HG02981 (cell line): Measurements from ENCODE around the gene TRAK1.

Experiments used
- ATAC-seq: cut with Tn5 transposase; IDR thresholded peaks from one replicate; pipeline ENCODE4 v1.9.1; 2021; ENCODE audit warnings: mild to moderate bottlenecking, moderate library complexity; ENCODE audit not compliant: unreplicated experiment

The TRAK1 gene

DNA sequence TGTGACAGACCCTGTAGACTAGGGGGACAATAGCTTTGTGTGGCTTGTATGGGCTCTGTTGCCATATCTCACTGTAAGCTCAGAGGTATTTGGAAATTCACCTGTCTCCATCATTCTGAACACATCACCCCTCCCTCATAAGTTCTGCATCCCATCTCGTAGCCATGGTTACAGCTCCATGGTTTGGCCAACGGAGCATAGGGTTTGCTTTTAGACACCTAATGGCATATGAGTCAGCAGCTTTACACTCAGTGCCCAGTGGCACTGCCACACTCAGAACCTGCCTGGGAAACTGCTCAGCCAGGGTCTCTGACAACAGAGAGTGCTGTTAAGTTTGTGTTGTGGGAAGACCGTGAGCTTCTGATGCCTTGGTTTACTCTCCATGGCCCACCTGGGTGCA lies 107.6 kb downstream of the TRAK1 start:
- no peak for ATAC-seq

DNA sequence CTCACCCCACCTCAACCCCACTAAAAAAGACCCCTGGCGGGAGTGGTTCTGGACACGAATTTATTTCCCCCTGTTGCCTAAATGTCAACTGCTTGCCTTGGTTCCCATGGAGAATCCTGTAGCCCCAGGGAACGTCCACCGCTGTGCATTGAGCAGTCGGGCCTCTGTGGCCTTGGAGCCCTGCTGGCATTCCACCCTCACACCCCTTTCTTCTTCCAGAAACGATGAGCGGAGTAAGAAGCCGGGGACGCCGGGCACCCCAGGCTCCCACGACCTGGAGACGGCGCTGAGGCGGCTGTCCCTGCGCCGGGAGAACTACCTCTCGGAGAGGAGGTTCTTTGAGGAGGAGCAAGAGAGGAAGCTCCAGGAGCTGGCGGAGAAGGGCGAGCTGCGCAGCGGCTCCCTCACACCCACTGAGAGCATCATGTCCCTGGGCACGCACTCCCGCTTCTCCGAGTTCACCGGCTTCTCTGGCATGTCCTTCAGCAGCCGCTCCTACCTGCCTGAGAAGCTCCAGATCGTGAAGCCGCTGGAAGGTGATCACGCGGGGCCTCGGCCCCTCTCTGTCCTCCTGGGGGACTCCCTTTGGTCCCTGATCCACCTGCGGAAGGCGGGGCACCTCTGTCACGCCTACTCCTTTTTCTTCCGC lies 111.2 kb downstream of the TRAK1 start:
- ATAC-seq: no peak

DNA sequence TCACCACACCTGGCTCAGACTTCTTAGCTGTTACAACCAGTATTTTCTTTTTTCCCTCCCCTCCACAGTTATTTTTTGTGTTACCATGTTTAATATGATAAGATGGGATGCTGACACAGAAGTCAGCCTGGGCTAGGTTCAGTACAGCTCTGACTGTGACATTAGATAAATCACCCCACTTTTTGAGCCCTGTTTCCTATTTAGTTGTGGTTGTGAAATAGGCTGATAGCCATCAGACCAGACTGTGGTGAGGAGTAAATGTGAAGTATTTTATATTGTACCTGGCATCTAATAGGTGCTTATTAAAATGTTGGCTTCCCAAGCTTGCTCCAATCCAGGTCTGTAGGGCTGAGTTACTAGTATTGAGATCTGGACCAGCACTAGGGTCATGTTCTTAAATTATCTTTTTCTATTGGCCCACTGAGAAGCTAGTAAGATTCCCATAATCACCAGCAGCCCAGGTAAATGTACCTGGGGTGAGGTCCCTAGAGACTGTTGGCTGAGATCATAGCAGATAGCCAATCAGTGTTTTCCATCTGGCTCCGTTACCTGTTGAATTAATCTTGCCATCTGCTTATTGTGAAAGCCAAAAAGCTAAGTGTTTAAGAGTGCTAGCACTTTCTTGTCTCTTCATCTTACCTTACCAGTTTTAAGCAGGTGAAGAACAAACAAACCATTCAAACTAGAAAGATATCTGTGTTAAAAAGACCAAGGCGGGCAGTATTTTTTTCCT lies 113.9 kb downstream of the TRAK1 start:
- ATAC-seq: no peak

DNA sequence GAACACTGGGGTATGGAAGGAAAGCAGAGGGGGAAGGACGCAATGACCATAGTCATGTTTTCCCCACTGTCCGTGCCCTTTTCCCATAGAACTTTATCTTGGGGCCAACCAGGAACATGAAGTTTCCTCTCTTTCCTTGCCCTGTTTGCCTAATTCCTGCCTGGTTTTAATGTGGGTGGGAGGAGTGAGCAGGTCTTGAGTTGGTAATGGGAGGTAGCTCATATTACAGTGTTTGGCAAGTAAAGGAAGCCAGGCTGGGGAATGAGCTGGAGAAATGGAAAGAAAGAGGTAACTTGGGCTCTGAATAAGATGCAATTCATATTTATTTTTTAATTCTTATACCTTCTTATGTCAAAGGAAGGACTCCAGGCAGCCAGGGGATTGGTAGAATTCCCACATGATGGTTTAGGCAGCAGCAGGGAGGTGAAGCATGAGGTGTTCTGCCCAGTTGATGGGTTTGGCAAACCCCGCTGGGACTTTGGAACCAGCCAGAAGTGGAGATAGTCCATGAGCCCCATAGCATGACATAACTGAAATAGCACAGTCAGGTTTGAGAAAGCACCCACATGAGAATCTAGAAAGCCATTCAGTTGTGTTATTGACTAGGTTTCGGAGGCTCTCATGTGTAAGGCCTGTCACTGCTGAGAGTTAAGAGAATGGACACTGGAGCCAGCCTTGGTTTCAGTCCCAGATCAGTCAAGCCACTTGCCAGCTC lies 114.8 kb downstream of the TRAK1 start:
- ATAC-seq: no peak

DNA sequence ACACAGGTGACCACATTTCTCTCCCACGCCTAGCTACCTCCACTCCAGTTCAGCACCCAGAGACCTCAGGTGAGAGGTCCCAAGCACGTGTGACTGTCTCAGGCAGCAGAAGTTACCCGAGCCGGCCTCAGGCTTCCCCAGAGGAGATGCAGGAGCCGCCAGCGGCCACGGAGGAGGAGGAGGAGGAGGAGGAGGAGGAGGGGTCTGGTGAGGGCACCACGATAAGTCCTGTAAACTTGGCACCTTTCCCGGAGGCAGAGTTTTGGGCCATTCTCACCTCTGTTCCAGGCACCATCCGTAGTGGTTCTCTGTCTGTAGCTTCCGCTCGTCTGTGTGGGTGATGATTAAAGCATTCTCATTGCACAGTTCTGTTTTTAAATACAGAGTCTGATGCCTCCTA lies 118.8 kb downstream of the TRAK1 start:
- no peak for ATAC-seq

DNA sequence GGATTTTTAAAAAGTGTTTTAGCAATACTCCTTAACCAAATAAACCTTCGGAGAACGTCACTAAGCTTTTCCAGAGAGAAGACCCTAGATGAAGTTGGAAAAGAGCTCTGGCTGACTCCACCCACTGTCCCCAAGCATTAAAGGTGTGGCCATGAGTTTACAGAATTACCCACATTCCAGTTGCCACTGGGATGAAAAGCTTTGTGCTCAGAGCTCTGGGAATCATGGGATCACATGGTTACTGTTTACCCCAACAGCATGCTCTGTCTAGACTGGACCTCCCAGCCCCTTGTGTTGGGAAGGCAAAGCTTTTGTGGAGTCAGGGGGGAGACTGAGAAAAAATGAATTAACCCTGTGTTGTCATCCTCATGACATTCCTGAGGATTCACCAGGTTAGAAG lies 119.6 kb downstream of the TRAK1 start:
- ATAC-seq: no peak

DNA sequence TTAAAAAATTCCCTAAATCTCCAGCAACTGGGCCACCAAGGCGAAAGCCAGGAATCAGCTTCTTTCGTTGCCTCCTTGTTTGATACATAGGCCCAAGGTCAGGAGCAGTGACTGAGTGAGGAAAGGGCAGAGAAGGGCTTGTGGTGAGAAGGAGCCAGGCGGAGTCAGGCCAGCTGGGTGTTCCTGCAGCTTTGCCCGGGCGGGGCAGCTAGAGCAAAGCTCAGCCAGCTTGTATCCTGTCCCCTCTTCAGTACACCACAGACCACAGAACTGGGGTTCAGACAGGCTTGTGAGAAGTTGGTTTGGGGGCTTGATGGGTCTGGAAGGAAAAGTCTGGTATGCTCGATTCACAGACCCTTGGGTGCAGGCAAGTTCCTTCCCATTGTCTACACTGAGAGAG lies 122.3 kb downstream of the TRAK1 start:
- peak; percentile 49 for ATAC-seq

DNA sequence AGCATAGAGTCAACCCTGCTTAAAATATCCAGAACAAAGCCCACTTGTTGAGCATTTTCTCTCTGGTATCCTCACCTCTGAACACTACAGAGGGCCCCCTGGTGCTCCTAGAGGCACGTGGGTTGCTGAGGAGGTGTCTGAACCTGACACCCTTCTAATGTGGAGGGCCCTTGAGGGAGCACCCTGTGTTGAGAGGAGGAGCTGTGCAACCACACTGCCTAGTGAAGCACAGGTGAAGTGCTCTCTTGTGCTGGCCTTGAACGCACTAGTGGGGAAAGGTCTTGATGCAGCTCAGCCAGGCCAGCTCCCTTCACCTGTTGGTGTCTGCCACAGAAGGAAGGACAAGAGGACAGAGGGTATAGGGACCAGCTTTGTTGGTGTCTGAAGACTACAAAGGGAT lies 122.9 kb downstream of the TRAK1 start:
- no peak for ATAC-seq

DNA sequence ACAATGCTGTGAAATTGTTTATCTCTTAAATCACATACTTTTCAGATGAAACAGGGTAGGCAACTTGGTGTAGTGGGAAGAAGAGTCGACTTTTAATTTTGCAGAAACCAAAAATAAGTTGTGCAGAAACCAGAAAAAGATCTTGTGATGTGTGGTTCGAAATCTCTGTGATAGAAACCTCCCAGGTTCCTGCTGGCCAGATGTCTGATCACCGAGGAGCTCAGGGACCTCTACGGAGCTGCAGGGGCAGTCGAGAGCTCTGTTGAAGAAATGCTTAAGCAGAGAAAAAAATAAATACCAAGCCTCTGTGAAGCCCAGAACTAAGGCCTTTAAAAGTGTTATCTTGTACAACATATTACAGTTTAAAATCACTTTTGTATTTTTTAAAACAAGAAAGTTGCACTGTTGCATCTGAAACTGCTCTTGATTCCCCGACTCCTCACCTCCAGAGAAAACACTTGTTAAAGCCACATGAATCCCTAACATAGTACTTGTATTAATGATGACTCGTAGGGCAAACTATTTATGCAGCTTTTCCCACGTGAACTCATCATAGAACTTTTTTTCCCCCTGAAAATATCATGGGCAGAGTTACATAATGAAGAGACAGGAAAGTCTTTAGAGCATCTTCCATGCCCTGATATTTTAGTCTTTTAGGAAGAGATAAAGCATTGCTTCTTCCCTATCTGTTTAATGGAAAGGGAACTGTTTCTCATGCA lies 123.6 kb downstream of the TRAK1 start:
- ATAC-seq: no peak

DNA sequence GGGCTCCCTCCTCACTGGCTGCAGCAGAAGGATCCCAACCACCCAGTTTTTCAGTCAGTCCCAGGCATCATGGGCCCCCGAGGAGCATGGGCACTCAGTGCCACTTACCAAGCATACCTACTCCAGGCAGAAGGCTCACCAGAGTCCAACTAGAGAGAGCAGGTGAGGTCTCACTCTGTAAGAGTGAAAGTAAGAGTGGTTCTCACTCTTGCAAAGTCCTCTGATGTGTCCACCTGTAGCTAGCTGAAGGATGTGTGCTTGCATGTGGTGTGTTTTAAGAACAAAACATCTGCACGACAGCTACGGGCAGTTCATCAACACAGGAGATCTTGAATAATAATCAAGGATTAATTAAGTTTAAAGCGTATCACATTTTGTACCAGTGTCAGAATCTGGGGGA lies 125.1 kb downstream of the TRAK1 start:
- no peak for ATAC-seq

DNA sequence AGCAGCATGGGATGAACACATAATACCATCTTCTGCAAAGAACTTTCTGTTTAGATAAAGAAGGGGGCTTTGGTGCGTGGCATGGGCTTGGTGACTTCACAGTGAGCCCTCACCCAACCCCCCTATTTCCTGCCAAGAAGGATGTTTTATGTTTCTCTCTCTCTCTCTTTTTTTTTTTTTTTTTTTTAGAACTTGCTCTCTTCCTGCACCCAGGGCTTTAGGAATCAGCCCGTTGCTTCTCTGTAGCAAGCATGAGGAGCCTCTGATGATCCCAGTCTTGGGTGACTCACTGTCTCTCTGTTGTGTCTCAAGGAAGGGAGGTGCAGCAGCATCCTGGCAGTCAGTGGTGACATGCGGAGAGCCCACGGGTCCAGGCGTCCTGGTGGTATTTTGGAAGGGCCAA lies 125.8 kb downstream of the TRAK1 start:
- ATAC-seq: no peak

DNA sequence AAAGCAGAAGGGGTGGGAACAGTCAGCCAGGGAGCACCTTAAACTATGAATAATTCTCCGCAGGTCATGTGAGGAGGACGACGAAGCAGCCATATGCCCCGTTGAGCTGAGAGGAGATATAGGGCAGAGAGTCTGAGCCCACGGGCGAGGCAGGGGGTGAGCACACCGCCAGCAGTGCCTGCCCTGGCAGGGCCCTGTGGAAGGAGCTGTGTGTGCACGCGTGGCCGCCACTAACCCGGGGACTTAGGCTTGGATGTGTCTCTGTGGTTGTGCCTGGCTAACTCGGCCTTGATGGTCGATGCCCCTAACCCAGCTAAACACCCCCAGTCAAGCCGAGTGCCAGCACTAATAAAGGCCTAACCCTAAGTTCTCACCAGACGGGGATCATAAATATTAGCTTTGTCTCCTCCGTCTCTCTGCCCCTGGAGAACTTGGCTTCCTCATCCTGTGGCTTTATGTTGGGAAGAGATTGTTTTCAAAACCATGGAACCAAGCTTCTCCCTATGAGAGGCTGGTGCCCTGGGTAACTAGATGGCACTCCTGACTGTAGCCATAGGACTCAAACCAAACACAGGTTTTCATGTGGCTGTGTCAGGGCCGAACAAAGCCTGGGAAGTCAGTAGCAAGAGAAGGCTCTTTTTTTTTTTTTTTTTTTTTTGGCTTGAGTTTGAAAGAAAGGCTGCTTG lies 129.4 kb downstream of the TRAK1 start:
- ATAC-seq: no peak

DNA sequence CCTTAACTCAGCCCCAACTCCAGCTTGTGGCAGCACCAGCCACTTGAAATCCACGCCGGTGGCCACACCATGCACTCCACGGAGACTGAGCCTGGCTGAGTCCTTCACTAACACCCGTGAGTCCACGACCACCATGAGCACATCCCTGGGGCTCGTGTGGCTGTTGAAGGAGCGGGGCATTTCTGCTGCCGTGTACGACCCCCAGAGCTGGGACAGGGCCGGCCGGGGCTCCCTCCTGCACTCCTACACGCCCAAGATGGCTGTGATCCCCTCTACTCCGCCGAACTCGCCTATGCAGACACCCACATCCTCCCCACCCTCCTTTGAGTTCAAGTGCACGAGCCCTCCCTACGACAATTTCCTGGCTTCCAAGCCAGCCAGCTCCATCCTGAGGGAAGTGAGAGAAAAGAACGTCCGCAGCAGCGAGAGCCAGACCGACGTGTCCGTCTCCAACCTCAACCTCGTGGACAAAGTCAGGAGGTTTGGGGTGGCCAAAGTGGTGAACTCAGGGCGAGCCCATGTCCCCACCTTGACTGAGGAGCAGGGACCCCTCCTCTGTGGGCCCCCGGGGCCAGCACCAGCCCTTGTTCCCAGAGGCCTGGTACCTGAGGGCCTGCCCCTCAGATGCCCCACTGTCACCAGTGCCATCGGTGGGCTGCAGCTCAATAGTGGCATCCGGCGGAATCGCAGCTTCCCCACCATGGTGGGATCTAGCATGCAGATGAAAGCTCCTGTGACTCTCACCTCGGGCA lies 132.0 kb downstream of the TRAK1 start:
- ATAC-seq: no peak

DNA sequence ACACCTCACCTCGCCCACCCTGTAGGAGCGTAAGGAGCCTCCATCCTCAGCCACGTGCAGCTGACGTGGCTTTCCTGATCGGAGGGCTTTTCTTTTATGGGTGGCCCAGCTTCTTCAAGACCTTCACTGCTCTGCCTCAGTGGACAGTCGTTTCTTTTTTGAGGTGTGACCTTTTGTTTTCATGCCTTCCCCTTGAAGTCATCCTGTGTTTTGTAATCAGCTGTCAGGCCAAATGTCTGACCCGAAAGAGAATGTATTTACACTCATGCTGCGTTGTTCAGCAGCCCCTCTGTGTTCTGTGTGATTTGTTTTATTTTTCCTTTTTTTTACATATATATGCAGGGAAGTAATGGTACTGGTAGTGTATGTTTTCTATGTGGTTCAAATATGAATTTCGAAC lies 133.0 kb downstream of the TRAK1 start:
- no peak for ATAC-seq

DNA sequence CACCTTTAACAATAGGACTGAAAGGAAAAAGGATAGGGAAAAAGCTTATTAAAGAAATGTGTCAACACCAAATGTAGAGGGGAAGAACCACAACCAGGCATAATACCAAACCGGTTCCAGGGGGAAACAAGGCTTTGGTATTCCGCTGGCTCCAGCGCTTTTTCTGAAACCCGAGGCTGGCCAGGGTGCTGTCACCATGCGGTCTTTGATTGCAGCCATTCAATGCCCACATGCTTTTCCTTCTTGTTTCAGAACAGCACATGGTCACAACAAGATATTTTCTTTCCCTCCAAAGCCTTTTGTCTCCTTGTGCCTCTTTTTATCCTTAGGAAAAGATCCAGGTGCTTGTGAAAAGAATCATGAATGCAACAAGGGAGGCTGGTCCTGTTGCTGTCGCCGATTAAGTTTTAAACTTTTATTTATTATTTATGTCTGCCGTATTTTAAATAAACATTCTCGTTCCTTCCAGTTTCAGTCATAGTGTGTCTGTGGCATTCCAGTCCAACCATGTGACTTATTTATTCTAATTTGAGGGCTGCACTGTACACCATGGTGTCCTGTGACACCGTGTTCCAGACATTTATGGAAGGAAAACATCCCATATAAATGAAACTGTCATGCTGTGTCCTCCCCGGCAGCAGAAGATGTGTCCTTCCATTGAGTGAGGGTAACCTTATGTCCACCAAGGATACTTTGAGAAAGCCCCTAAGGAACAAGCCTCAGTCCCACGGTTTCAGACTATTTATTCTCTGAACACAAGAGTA lies 133.7 kb downstream of the TRAK1 start:
- ATAC-seq: no peak

DNA sequence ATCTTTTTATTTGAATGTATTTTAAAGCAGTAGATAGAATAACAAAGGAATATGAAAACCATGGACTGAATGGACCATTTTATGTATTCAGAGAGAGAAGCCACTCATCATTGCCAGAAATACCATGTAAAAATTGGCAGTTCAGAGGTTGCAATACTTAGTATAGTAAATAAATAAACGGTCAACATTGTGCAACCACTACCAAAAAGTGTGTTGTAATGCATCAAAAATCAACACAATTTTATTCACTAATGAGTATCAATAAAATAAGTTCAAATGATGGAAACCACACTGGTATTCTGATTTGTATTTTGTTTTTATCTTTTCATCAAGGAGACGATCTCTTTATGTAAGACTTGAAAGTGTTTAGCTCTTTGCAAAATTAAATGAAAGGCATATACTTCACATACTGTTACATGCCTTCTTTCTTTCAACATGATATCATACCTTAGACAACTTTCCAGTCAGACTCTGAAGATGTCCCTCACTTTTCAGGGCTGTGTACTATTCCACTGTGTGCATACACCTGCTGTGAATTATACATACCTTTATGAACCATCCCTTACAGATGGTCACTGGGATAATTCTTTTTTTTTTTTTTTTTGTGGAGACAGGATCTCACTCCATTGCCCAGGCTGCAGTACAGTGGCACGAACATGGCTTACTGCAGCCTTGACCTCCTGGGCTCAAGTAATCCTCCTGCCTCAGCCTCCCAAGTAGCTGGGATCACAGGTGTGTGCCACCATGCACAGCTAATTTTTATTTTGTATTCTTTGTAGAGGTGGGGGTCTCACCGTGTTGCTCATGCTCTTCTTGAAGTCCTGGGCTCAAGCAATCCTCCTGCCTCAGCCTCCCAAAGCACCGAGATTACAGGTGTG lies 134.6 kb downstream of the TRAK1 start:
- ATAC-seq: no peak

DNA sequence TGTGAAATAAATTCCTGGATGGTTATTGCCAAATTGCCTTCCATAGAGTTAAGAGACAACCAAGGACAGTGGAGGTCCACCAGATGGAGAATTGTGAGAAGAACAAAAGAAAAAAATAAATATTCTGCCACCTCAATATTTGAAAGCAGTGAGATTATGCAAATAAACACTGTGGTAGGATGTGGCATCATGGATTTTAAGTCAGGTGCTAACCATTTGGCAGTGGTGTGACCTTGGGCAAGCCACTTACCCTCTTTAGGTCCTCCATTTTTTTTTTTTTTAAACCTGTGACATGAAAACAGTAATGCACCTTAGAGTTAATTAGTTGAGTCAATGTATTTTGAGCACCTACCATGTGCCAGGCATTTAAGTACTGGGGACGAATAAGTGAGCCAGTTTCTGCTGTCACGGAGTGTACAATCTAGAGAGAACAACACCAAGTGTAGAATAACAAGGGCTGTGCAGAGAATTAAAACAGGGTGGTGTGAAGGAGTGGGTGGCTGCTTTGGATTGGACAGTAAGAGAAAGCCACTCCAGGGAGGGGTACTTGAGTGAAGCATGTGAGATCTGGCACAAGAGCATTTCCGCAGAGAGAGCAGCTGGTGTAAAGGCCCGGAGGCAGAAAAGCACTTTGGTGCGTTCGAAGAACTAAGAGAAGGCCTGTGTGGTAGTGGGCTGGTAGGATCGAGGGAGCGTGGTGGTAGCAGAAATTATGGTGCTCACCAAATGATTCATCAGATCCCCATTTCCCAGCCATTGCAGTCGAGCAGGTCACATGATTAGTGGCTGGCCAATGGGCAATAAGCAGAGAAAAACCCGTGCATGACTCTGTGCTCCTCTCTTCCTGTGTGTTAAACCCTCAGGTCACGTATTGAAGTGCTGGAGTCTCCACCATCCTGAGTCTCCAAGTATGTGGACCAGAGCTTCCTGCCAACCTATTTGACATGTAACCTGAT lies 135.6 kb downstream of the TRAK1 start:
- no peak for ATAC-seq
